IMR-90 (cell line): ENCODE data around the gene ACACA.

ENCODE experiments used
- CEBPB ChIP-seq: IDR thresholded peaks from 2 replicates; pipeline ENCODE4 v1.6.1; 2012; ENCODE audit warnings: low read depth, low read length, improper control_type of control experiment
- POLR2A ChIP-seq: IDR thresholded peaks from 2 replicates; pipeline ENCODE4 v1.6.1; 2012; ENCODE audit warnings: mild to moderate bottlenecking, low read depth, low read length
- TF ChIP-seq, protein P1 (sequence below): conservative IDR thresholded peaks from 2 replicates; pipeline ENCODE4 v1.5.1; 2012; ENCODE audit warnings: mild to moderate bottlenecking, low read depth, low read length, improper control_type of control experiment

DNA sequence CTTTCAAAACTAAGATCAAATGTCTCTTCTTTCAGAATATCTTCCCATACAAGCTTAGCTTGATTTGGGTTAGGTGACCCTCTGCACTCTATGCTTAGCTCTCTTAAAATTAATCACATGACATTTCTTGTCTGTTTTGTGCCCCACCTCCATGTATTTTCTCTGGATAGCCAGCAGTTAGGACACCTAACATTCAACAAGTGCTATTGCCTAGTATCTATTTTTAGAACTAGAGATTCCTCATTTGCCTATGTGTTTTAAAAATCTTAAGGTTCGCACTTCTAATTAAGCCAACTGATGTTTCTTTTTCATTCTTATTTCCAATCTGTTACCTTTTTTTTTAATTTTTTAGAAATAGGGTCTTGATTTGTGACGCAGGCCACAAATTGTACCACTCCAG lies 160.6 kb downstream of the ACACA start:
- TF ChIP-seq, protein P1, sequence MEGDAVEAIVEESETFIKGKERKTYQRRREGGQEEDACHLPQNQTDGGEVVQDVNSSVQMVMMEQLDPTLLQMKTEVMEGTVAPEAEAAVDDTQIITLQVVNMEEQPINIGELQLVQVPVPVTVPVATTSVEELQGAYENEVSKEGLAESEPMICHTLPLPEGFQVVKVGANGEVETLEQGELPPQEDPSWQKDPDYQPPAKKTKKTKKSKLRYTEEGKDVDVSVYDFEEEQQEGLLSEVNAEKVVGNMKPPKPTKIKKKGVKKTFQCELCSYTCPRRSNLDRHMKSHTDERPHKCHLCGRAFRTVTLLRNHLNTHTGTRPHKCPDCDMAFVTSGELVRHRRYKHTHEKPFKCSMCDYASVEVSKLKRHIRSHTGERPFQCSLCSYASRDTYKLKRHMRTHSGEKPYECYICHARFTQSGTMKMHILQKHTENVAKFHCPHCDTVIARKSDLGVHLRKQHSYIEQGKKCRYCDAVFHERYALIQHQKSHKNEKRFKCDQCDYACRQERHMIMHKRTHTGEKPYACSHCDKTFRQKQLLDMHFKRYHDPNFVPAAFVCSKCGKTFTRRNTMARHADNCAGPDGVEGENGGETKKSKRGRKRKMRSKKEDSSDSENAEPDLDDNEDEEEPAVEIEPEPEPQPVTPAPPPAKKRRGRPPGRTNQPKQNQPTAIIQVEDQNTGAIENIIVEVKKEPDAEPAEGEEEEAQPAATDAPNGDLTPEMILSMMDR: no peak
- TF ChIP-seq POLR2A (no peak), CEBPB (no peak)
